ENCODE measurements around the gene RELL2. TPM values are rescaled to one million over a fixed set of nuclear protein-coding genes. Genes with fewer than 3 reads are reported as not detected.

RELL2 gene
- total and polyA plus RNA-seq, 10 donors, result 8.7 to 26.2 (median 12.3) TPM

DNA sequence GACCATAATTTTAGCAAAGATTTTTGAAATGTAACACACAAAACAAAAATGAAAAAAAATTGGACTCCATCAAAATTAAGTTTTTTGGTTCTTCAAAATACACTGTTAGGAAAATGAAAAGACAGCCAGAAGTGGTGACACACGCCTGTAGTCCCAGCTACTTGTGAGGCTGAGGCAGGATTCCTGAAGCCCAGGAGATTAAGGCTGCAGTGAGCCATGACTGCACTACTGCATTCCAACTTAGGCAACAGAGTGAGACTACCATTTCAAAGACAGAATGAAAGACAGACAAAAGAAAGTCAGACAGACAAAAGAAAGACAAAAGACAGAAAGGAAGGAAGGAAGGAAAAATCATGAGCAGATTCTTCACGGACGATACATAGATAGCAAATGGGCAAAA is 25.5 kb upstream of the RELL2 start:
- H3K27ac ChIP-seq, result peak overlapping the region in 2 of 8 donors; percentile 9 to 16
- TF ChIP-seq, protein P1, sequence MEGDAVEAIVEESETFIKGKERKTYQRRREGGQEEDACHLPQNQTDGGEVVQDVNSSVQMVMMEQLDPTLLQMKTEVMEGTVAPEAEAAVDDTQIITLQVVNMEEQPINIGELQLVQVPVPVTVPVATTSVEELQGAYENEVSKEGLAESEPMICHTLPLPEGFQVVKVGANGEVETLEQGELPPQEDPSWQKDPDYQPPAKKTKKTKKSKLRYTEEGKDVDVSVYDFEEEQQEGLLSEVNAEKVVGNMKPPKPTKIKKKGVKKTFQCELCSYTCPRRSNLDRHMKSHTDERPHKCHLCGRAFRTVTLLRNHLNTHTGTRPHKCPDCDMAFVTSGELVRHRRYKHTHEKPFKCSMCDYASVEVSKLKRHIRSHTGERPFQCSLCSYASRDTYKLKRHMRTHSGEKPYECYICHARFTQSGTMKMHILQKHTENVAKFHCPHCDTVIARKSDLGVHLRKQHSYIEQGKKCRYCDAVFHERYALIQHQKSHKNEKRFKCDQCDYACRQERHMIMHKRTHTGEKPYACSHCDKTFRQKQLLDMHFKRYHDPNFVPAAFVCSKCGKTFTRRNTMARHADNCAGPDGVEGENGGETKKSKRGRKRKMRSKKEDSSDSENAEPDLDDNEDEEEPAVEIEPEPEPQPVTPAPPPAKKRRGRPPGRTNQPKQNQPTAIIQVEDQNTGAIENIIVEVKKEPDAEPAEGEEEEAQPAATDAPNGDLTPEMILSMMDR (IDR thresholded peaks at IDR 0.05 in 8 of 11, conservative IDR thresholded peaks at IDR 0.05 in 3 of 11), result no peak
- TF ChIP-seq POLR2A (IDR thresholded peaks at IDR 0.05) (no peak), POLR2AphosphoS5 (IDR thresholded peaks at IDR 0.05) (no peak)
- no peak for DNase-seq
- H3K36me3 ChIP-seq, result peaks cover 0 to 11% (median 0%) of the 10 kb centered on the region in 6 donors
- H3K27me3 ChIP-seq (replicated peaks in 1 of 7), result no peaks in the 10 kb centered on the region
- intact Hi-C loops (cut with DNase I; ENCODE audit: low total_unique reads), result no loop called here
- H3K4me3 ChIP-seq, result no peak overlapping the region
- no peaks in the 10 kb centered on the region for H3K9me3 ChIP-seq
- H3K4me1 ChIP-seq, result peaks cover 34 to 100% (median 87%) of the 10 kb centered on the region in 6 donors
- WGBS, 5 donors, result 64 to 73% (median 71%) methylated on average over 3 of the region's 3 CpGs

DNA sequence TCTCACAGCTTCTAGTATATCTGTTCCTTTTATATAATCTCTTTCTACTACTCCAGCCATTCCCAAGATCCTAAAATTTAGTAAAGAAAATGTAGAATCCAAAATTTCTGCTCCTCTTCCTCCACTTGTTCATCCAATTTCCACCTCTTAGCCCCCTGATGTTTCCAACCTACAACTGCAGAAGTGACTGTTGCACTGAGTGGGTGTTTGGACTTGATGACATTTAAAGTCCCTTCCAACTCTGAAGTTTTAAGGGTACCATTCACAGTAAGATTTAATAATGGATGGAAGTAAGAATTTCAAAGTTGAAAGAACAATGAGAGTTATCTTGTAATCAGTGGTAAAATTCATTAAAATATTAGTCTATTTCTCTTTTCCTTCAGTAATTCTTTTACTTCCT is 23.5 kb upstream of the RELL2 start:
- H3K27me3 ChIP-seq (replicated peaks in 1 of 7), result no peaks in the 10 kb centered on the region
- H3K36me3 ChIP-seq, result peaks cover 0 to 11% (median 0%) of the 10 kb centered on the region in 6 donors
- intact Hi-C loops (cut with DNase I; ENCODE audit: low total_unique reads), result no loop called here
- H3K4me1 ChIP-seq, result peaks cover 35 to 100% (median 85%) of the 10 kb centered on the region in 6 donors
- no peak for TF ChIP-seq POLR2A (IDR thresholded peaks at IDR 0.05)
- TF ChIP-seq, protein P1 (IDR thresholded peaks at IDR 0.05 in 8 of 11, conservative IDR thresholded peaks at IDR 0.05 in 3 of 11), result no peak
- TF ChIP-seq POLR2AphosphoS5 (IDR thresholded peaks at IDR 0.05), result no peak
- no peaks in the 10 kb centered on the region for H3K9me3 ChIP-seq
- no peak overlapping the region for H3K4me3 ChIP-seq
- H3K27ac ChIP-seq, result no peak overlapping the region
- no peak for DNase-seq

DNA sequence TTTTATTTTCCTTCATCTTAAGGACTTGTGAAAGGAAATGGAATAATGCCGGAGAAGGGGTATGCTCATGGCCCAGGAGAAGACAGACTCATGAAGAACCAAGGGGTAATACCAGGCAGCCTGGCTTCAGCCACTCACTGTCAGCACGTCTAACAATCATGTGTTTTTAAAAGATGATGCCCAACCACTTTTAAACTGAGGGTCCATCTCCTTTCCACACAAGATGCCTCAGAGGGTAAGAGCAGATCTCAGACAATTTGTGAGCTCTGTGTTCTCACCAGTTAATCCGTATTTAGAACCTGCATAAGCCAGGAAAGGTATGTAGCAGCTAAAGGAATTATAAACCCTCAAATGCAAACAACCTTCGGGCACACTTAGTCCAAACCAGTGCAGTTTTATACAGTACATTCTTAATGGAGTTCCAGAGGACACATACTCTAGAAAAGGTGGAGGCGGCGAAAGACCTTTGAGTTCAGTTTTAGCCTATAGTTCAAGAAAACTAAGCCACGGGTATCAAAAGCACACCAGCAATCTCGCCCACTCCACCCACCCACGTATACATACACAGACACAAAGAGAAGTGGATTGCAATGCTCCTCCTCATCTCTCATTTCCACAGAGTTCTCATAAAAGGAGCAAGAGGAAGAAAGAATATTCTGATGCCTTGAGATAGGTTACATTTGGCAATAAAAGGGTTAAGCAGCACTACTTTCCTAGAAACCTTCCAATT is 20.6 kb upstream of the RELL2 start:
- TF ChIP-seq, protein P1 (IDR thresholded peaks at IDR 0.05 in 8 of 11, conservative IDR thresholded peaks at IDR 0.05 in 3 of 11), result no peak
- TF ChIP-seq POLR2AphosphoS5 (IDR thresholded peaks at IDR 0.05) (no peak), POLR2A (IDR thresholded peaks at IDR 0.05) (no peak)
- peak overlapping the region in 5 of 8 donors; percentile 15 to 96 (median 84) for H3K4me3 ChIP-seq
- intact Hi-C loops (cut with DNase I; ENCODE audit: low total_unique reads), result no loop called here
- DNase-seq, result no peak
- peaks cover 3 to 20% (median 9%) of the 10 kb centered on the region in 6 donors for H3K36me3 ChIP-seq
- H3K4me1 ChIP-seq, result peaks cover 24 to 82% (median 73%) of the 10 kb centered on the region in 6 donors
- no peaks in the 10 kb centered on the region for H3K9me3 ChIP-seq
- peak overlapping the region; percentile 29 to 100 (median 93) for H3K27ac ChIP-seq
- 52 to 60% (median 57%) methylated on average over 9 of the region's 9 CpGs for WGBS, 5 donors
- H3K27me3 ChIP-seq (replicated peaks in 1 of 7), result no peaks in the 10 kb centered on the region

DNA sequence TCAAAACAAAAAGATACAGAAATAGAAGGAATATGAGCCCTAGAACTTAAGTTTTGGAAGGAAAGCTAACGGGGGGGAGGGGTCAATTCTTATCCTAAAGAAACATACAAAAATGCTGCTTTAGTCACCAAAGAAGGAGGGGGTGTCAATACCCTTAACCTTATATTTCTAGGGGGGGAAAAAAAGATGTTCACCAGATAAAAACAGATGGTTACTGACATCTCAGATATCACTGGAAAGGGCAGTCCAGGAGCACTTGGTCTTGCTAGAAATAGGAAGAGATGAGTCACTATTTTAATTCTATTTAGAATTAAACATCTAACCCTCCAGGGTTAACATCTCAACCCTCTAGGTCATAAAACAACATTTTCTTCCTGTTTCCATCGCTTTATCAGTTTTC is 19.7 kb upstream of the RELL2 start:
- Histone ChIP-seq H3K4me3 (peak overlapping the region in 7 of 8 donors; percentile 76 to 96 (median 92)), H3K4me1 (peaks cover 18 to 75% (median 64%) of the 10 kb centered on the region in 6 donors), H3K27ac (peak overlapping the region; percentile 77 to 100 (median 96)), H3K9me3 (no peaks in the 10 kb centered on the region), H3K27me3 (replicated peaks in 1 of 7) (no peaks in the 10 kb centered on the region), H3K36me3 (peaks cover 4 to 26% (median 16%) of the 10 kb centered on the region in 6 donors)
- TF ChIP-seq POLR2A (IDR thresholded peaks at IDR 0.05), result no peak
- TF ChIP-seq, protein P1 (IDR thresholded peaks at IDR 0.05 in 8 of 11, conservative IDR thresholded peaks at IDR 0.05 in 3 of 11), result no peak
- TF ChIP-seq POLR2AphosphoS5 (IDR thresholded peaks at IDR 0.05), result no peak
- 35 to 47% (median 40%) methylated on average over 2 of the region's 2 CpGs for WGBS, 5 donors
- intact Hi-C loops (cut with DNase I; ENCODE audit: low total_unique reads), result no loop called here
- no peak for DNase-seq
